Esophagus muscularis mucosa (tissue), 4 donors: Measurements from ENCODE around the gene ADD3. TPM values are rescaled to one million over a fixed set of nuclear protein-coding genes. Genes with fewer than 3 reads are reported as not detected.

Experiments
- DNase-seq: peaks from one replicate; pipeline ENCODE4 v3.0.0-alpha.2; 2017; ENCODE audit errors: extremely low spot score
- H3K27ac ChIP-seq, 4 donors: fragments of 200-600 bp; sonication (generic); replicated peaks in 1 of 4; 1 replicate in 3 of 4; 2 replicates in 1 of 4; pipeline ENCODE4 v1.5.1; 2016 to 2019; ENCODE audit warnings: mild to moderate bottlenecking in 1 of 4
- H3K27me3 ChIP-seq, 4 donors: fragments of 200-600 bp; sonication (generic); one replicate each; pipeline versions ENCODE4 v1.5.1 to v1.6.0; 2016 to 2019
- H3K36me3 ChIP-seq, 4 donors: fragments of 200-600 bp; sonication (generic); one replicate each; pipeline ENCODE4 v1.5.1; 2016 to 2019
- H3K4me1 ChIP-seq, 4 donors: fragments of 200-600 bp; sonication (generic); one replicate each; pipeline ENCODE4 v1.5.1; 2016 to 2019
- H3K4me3 ChIP-seq, 4 donors: fragments of 200-600 bp; sonication (generic); 1 replicate in 2 of 4; 2 replicates in 2 of 4; pipeline ENCODE4 v1.5.1; 2016 to 2019; ENCODE audit warnings: mild to moderate bottlenecking in 4 of 4, moderate library complexity in 1 of 4
- H3K9me3 ChIP-seq, 4 donors: fragments of 200-600 bp; sonication (generic); 1 replicate in 3 of 4; 2 replicates in 1 of 4; pipeline ENCODE4 v1.5.1; 2016 to 2019
- CTCF ChIP-seq, 3 experiments: fragments of 200-600 bp in 2 of 3; fragments of 450-650 bp in 1 of 3; sonication (generic) in 2 of 3; IDR thresholded peaks; one replicate each; pipeline ENCODE4 v1.5.1; 2017 to 2019; ENCODE audit warnings: antibody characterized with exemption in 3 of 3, mild to moderate bottlenecking in 2 of 3, moderate library complexity in 1 of 3
- EP300 ChIP-seq: sonication (generic); formaldehyde crosslinking; IDR thresholded peaks from one replicate; pipeline ENCODE4 v1.6.1; 2017; ENCODE audit warnings: antibody characterized with exemption
- POLR2A ChIP-seq: fragments of 450-650 bp; IDR thresholded peaks from one replicate; pipeline ENCODE4 v1.6.1; 2017; ENCODE audit warnings: antibody characterized with exemption, moderate library complexity, mild to moderate bottlenecking, low read depth
- POLR2AphosphoS5 ChIP-seq, 2 donors: sonication (generic); formaldehyde crosslinking; IDR thresholded peaks; one replicate each; pipeline ENCODE4 v1.6.1; 2017; ENCODE audit warnings: antibody characterized with exemption in 2 of 2
- WGBS: methylation state at CpG from one replicate; pipeline ENCODE4 v1.1.5; 2018; 5-methylcytosine and 5-hydroxymethylcytosine counted together
- intact Hi-C: fragments of 100-400 bp; cut with DNase I; formaldehyde crosslinking; loops from one replicate; pipeline ENCODE4 v1.15.1; 2023
- total RNA-seq, 4 donors: library from RNA; depleted of rRNA; stranded (reverse); fragments of >200 nt; gene quantifications; one replicate each; pipeline versions ENCODE4 v1.1.0 to v1.2.1, GENCODE V29; 2016

The ADD3 gene
- total RNA-seq, 4 donors from 2014 or later: 60.1 to 228 (median 99.2) TPM

GRCh38 chr10:110158051-110159005, 150.5 kb downstream of the ADD3 start:
- Histone ChIP-seq H3K9me3 (no peaks in the 10 kb centered on the region), H3K36me3 (no peaks in the 10 kb centered on the region), H3K27me3 (no peaks in the 10 kb centered on the region), H3K4me3 (no peak overlapping the region), H3K4me1 (no peaks in the 10 kb centered on the region), H3K27ac (no peak overlapping the region)
- 87% methylated on average over 11 of the region's 11 CpGs for WGBS
- no peak for DNase-seq
- TF ChIP-seq EP300: no peak
- no peak for TF ChIP-seq POLR2A
- no peak for TF ChIP-seq CTCF (IDR thresholded peaks at IDR 0.05)
- TF ChIP-seq POLR2AphosphoS5 (IDR thresholded peaks at IDR 0.05): no peak
- intact Hi-C loops: no loop called here

GRCh38 chr10:110160081-110160480, 152.3 kb downstream of the ADD3 start:
- Histone ChIP-seq H3K27me3 (peaks cover 0 to 4% (median 1%) of the 10 kb centered on the region in 4 donors), H3K36me3 (no peaks in the 10 kb centered on the region), H3K9me3 (no peaks in the 10 kb centered on the region), H3K4me3 (no peak overlapping the region), H3K4me1 (no peaks in the 10 kb centered on the region), H3K27ac (no peak overlapping the region)
- no peak for DNase-seq
- TF ChIP-seq EP300: no peak
- TF ChIP-seq CTCF (IDR thresholded peaks at IDR 0.05): no peak
- no peak for TF ChIP-seq POLR2AphosphoS5 (IDR thresholded peaks at IDR 0.05)
- TF ChIP-seq POLR2A: no peak
- intact Hi-C loops: no loop called here
- WGBS: 94% methylated on average over 4 of the region's 4 CpGs

GRCh38 chr10:110160522-110160921, 152.7 kb downstream of the ADD3 start:
- intact Hi-C loops: no loop called here
- no peak for DNase-seq
- Histone ChIP-seq H3K36me3 (no peaks in the 10 kb centered on the region), H3K4me3 (no peak overlapping the region), H3K27ac (no peak overlapping the region), H3K27me3 (peaks cover 0 to 8% (median 1%) of the 10 kb centered on the region in 4 donors), H3K9me3 (no peaks in the 10 kb centered on the region), H3K4me1 (no peaks in the 10 kb centered on the region)
- TF ChIP-seq POLR2A: no peak
- no peak for TF ChIP-seq POLR2AphosphoS5 (IDR thresholded peaks at IDR 0.05)
- no peak for TF ChIP-seq EP300
- no peak for TF ChIP-seq CTCF (IDR thresholded peaks at IDR 0.05)

GRCh38 chr10:110162741-110163145, 155.0 kb downstream of the ADD3 start:
- TF ChIP-seq CTCF (IDR thresholded peaks at IDR 0.05): no peak
- TF ChIP-seq POLR2AphosphoS5 (IDR thresholded peaks at IDR 0.05): no peak
- no peak for TF ChIP-seq POLR2A
- no peak for TF ChIP-seq EP300
- WGBS: 67% methylated on average over 2 of the region's 6 CpGs
- Histone ChIP-seq H3K27me3 (peaks cover 0 to 30% (median 4%) of the 10 kb centered on the region in 4 donors), H3K27ac (no peak overlapping the region), H3K4me1 (no peaks in the 10 kb centered on the region), H3K36me3 (no peaks in the 10 kb centered on the region), H3K9me3 (no peaks in the 10 kb centered on the region), H3K4me3 (no peak overlapping the region)
- intact Hi-C loops: no loop called here
- no peak for DNase-seq
